HG03442 (cell line): ENCODE measurements around the gene TPM3.
A peak's percentile ranks its signal among the peaks of the same experiment; 100 is the strongest.
"Not testable (repeated sequence)": the region's sequence is repeated elsewhere in the genome, so short reads cannot be mapped to it uniquely, and the experiment has no call there.

Experiments
- ATAC-seq: cut with Tn5 transposase; IDR thresholded peaks from one replicate; pipeline ENCODE4 v1.9.1; 2021; ENCODE audit warnings: mild to moderate bottlenecking, moderate library complexity; ENCODE audit not compliant: unreplicated experiment

The TPM3 gene

GRCh38 chr1:154170547-154171222 lies 21.2 kb downstream of the TPM3 start:
- no peak for ATAC-seq

DNA sequence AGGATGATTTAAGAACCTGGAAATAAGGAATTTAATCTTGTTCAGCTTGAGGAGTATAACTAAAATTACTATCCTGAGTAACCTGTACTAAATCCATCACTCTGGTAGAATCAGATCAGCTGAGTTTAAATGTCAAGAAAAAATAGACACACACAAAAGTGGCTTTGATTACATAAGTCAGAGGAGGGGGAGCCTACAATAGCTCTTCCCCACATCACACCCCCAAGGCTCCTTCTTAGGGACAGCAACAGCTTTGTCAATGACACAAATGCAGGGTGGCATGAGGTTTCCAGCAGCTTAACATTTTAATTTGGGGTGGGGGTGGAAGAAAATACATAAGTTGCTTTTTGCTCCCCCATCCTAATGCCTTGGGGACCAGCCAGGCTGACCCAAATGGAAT lies 24.4 kb downstream of the TPM3 start:
- no peak for ATAC-seq

DNA sequence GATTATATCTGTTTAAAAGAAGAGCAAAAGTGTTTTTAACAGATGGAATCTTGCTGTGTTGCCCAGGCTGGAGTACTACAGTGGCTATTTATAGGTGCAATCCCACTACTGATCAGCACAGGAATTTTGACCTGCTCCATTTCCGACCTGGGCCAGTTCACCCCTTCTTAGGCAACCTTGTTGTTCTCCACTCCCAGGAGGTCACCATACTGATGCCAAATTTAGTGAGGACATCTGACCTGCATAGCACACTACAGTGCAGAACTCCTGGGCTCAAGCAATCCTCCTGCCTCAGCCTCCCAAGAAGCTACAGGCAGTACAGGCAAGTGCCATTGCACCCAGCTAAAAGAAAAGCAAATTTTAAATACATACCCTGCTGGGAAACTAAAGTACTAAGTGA lies 25.7 kb downstream of the TPM3 start:
- no peak for ATAC-seq

DNA sequence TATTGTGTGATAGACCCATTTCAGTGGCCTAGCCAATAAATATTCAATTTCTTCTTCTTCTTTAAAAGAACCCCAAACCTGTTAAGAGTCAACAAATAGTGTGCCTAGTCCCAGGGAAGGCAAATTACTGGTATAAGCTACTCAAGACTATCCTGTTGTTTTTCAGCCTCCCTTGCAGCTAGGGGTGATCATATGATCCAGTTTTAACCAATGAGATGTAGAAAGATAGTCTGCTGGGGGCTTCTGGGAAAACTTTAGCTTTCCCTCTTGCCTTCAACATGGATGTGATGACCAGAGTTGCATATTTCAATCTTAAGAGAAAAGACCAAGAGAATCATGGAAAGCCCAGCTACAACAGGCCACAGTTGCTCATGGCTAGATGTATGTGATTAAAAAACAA lies 32.3 kb downstream of the TPM3 start:
- no peak for ATAC-seq

DNA sequence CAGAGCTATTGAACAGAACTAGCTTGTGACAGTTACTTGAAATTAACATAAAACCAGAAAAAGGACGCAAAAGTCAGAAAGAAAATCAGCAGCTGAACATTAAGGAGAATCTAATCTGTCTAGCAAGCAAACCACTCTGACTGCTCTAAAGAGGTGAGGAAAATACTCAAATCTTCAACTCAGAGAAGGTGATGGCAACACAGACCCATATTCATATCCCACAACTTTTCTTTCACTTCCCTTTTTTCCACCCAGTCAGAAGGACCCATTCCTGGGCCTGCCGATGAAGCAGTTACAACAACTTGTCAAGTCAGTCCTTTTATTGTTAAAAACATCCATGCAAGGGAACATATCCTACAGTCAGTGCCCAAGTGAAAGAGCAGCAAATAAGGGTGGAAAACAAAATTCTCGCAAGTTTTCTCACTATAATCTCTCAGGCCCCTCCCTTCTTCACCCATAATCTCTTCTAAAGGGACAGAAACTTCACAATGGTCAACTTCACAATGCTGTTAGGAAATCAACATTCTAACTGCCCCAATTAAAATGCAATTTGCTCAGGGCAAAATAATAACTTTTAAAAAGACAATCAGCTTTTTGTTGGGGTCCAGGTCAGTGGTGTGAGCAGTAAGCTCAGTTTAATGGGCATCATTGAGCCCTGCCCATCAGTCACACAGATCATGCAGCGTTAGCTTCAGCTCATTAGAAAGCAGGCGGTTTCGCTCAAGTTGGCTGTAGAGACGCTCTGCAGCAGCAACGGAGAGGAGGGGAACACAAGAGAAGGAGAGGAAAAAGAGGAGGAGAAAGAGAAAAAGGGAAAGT lies 33.4 kb downstream of the TPM3 start:
- ATAC-seq = peak; percentile 37

DNA sequence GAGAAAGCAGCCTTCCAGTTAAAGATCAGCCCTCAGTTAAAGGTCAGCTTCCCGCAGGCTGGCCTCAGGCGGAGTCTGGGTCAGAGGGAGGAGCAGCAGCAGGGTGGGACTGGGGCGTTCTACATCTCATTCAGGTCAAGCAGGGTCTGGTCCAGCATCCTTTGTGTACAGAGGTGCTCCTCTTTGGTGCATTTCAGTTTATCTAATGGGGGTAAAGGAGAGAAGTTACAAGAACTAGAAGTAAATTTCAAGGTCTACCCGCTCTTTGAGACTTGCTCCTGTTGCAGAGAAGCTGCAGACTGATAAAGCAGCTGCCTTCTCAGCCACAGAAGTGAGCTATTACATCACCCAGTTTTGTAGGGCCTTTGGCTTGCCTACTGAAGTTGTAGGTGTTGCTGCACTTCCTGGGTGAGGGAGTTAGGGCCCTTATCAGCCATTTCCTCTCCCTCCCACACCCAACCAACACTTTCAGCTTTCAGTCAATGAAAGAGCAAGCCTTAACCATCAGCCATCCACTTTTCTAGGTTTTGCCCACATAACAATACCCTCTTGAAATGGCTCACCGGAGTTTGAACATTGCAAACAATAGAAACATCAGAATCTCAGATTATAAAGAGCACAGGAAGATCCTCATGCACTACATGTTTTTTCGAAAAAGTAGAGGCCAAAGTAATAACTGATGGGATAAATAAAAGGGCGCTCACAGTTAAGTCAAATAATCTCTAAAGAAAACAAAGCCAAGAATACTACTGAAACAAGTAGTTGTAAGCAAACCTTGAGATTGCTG lies 34.2 kb downstream of the TPM3 start:
- ATAC-seq = peak; percentile 86

- ATAC-seq = no peak
Observed at GRCh38 chr1:154155251-154155650, 36.6 kb downstream of the TPM3 start.

DNA sequence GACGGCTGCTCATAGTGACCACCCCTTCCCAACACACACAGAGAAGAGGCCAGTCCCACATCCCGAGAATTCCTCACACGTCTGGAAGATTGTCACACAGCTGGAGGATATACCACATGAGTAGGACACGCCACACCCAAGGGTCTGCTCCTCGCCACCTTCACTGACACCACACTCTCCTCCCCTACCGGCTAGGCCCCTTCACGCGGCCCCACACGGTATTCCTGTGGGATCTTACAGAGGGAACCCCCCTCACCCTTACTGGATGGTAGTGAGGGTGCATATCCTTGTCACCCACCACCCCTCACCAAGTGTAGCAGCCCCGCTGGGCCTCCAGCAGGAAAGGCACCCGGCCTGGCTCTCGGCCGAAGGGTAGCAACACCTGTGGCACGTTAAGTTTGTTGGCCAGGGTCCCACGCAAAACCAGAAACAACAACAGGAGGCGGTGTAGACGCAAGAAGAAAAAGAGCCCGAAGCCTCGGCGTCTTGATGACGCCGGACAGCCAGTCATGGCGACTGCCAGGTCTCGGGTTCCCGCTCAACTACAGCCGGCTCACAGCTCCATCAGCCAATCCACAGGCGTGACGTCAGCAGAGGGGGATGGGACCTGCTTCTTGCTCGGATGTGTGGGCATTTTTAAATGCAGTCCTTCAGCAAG lies 37.2 kb downstream of the TPM3 start, which contains the start of gene NUP210L:
TSS of gene NUP210L (minus strand) at position 540 of the 658 bp plus-strand sequence.
- ATAC-seq = no peak

DNA sequence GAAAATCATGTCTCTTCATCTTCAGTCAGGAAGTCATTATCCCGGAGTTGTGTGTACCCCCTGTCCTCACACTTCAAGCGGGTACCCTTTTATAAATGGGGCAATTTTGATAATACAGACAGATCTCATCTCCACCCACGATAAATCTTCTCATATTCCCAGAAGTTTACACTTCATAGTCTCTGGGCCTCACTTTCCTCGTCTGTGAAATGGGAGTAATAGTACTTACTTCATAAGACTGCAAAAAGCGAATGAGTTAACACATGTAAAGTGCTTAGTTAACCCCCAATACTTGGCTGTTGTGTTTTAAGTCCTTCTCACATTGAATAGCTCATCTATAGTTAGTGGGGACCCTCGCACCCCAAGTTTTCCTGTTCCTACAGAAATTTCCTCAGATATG lies 37.8 kb downstream of the TPM3 start:
- no peak for ATAC-seq

DNA sequence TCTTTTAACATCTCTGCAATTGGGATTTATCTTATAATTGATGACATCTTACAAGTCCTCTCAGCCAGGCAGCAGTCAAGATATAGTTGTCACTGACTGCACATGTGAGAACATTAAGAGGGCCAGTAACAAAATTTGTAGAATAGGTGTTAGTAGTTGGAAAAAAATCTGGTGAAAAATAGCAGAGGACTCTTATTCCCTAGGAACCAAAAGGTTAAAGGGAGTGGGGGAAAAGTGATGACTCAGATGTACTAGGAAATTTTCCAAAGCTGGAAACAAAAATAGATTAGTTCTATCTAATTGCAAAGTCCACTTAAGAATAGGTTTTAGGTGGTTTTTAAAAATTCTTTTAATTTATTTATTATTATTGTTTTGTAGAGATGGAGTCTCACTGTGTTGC lies 40.6 kb downstream of the TPM3 start:
- no peak for ATAC-seq

GRCh38 chr1:154148807-154149206 lies 43.1 kb downstream of the TPM3 start:
- no peak for ATAC-seq

- ATAC-seq = not testable (repeated sequence)
Observed at GRCh38 chr1:154147505-154147904, 44.4 kb downstream of the TPM3 start.

- ATAC-seq = no peak
Observed at GRCh38 chr1:154145986-154146385, 45.9 kb downstream of the TPM3 start.

DNA sequence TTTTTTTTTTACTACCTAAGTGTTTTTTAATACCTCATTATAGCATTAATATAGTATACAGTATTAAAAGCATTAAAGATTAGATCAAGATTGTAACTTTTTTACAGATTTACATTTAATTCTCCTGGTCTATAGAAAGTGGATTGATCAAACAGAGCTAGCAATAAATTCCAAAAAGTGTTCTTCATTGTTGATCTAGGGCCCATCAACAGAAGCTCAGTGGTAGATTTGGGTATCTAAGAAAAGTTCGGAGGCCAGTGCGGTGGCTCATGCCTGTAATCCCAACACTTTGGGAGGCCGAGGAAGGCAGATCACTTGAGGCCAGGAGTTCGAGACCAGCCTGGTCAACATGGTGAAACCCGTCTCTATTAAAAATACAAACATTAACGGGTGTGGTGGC lies 49.5 kb downstream of the TPM3 start:
- no peak for ATAC-seq

GRCh38 chr1:154141240-154141639 lies 50.7 kb downstream of the TPM3 start:
- ATAC-seq = no peak

DNA sequence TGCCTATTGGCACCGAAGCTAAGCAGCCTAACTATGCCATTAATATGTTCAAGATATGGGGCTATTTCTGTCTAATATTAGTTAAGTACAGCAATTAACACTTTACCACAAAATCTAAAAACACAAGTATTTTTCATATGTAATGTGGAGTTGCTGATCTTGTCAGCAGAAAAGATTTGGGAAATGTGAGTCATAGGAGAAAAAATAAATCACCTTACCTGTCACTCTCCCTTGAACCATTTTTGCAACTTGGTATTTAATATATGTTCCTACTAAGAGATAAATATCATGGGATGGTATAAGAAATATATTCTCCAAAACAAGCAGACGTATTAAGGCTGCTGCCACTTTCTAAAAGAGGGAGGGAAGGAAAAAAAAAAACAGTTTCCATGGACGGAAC lies 54.0 kb downstream of the TPM3 start:
- no peak for ATAC-seq

- ATAC-seq = no peak
Observed at GRCh38 chr1:154133256-154133655, 58.6 kb downstream of the TPM3 start.

DNA sequence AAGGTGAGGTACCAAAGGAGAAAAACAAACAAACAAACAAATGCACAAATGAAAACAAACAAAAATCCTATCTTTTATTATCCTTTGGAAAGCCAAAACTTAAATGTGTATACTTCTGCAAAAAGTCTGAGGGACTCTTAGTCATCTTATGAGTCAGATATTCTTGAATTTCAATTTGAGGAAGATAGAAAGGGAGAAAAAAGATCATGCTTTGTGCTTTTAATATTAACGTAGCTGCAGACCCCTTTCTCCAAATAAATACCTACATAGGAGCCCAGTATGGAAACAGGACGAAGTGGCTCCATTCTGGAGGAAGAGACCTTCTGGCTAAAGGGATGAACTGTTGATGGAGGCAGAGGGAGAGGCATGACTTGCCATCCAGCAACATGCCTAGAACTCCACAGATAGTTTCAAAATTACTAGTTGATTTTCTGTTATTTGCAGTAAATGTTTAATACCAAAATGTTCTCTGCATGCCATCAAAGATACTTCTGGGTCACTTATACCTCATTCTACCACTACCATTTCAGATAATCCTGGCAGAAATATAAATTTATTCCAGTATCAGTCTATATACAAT lies 62.4 kb downstream of the TPM3 start:
- no peak for ATAC-seq

DNA sequence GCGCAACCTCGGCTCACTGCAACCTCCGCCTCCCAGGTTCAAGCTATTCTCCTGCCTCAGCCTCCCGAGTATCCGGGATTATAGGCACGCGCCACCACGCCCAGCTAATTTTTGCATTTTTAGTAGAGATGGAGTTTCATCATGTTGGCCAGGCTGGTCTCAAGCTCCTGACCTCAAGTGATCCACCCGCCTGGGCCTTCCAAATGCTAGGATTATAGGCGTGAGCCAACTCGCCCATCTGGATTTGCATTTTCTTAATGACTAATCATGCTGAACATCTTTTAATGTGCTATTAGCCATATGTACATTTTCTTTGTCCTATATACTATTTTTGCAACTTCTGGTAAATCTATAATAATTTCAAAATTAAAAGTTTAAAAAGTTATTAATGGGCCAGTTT lies 68.7 kb downstream of the TPM3 start:
- ATAC-seq = not testable (repeated sequence)

- ATAC-seq = no peak
Observed at GRCh38 chr1:154117642-154118041, 74.3 kb downstream of the TPM3 start.

GRCh38 chr1:154115180-154115579 lies 76.7 kb downstream of the TPM3 start:
- no peak for ATAC-seq
